ENCODE results near the gene BLMH. TPM values are rescaled to one million over a fixed set of nuclear protein-coding genes. Genes with fewer than 3 reads are reported as not detected.

Gene BLMH
- total RNA-seq, 1 donor: 29.0 TPM

Other genes with a start within 250 kb of the BLMH start
- gene NSRP1, start 175.1 kb downstream of the BLMH start, total RNA-seq: 13.1 TPM
- 1.4 TPM for gene SLC6A4, start 56.2 kb downstream of the BLMH start, total RNA-seq
- not detected for gene TMIGD1, start 42.1 kb upstream of the BLMH start, total RNA-seq
- 141 TPM for gene CPD, start 87.0 kb upstream of the BLMH start, total RNA-seq
- gene GOSR1, start 185.5 kb upstream of the BLMH start, total RNA-seq: 56.3 TPM

Measured in mononuclear cell (primary cell).